GM18508 (cell line): ENCODE data around the gene TMA16.
"Not testable (repeated sequence)": the region's sequence is repeated elsewhere in the genome, so short reads cannot be mapped to it uniquely, and the experiment has no call there.

Experiments used
- ATAC-seq: cut with Tn5 transposase; IDR thresholded peaks from one replicate; pipeline ENCODE4 v1.9.1; 2021; ENCODE audit warnings: moderate number of reproducible peaks; ENCODE audit not compliant: insufficient read depth, unreplicated experiment

Gene TMA16

GRCh38 chr4:163494360-163495241 lies at the start of gene TMA16:
Gene TMA16 (plus strand): TSS chr4:163494690. CDS start chr4:163494802, 112 bp downstream.
- peak; percentile 70 for ATAC-seq

DNA sequence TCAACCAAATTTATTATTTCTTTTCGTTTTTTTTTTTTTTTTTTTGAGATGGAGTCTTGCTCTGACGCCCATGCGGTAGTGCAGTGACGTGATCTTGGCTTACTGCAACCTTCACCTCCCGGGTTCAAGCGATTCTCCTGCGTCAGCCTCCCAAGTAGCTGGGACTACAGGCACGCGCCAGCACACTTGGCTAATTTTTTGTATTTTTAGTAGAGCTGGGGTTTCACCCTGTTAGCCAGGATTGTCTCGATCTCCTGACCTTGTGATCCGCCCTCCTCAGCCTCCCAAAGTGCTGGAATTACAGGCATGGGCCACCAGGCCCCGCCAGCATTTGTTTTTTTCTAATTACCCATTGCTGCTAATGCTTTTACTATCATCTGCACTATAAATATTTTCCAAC lies 47.5 kb upstream of the TMA16 start:
- not testable (repeated sequence) for ATAC-seq

DNA sequence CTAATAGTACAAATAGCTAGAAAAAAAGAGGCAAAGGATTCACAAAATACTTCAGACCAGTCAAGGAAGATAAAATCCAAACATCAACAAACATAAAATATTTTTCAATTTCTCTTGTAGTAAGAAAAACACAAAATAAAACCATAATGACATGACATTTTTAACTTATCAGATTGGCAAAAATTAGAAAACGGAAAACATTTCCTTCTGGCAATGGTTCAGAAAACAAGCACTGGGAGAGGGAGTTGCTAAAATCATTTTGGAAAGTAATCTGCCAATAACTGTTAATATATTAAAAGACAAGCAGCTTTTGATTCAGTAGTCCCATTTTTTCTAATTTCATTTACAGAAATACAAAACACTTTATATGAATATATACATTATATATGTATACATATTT lies 47.0 kb upstream of the TMA16 start:
- no peak for ATAC-seq

- no peak for ATAC-seq
These were observed 45.8 kb upstream of the TMA16 start for GRCh38 chr4:163448540-163449203.

DNA sequence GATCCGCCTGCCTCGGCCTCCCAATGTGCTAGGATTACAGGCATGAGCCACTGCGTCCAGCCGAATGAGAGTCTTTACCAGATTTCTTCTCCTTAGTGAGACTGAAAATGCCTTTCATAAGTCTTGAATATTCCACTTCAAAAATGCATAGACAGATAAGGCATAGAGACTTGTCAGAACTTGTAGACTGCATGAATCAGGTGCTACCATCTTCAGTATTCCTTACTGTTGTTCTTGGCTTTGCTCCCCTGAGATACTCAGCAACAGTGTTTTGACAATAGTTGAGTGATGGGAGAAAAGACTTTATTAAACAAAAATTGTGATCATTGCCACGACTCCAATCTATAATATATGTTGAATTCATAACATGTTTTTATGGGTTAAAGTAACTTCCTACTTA lies 31.9 kb upstream of the TMA16 start:
- no peak for ATAC-seq

- no peak for ATAC-seq
These were observed 27.3 kb upstream of the TMA16 start for GRCh38 chr4:163467082-163467770.

DNA sequence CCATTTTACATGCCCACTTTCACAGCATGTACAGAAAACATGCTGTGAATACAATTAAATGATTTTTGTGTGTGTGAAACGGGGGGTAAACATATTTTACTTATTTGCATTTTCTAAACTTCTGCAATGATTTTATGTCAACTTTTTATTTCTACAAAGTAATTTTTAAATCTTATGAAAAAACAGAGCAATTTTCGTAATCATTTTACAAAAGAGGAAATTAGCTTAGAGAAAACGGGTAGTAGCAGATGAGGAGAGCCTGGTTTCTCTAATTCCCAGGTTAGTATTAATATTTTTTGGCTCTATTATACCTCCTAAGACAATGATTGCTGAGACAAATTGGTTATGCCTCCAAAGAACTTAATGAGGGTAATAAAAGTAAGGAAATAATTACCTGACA lies 24.1 kb upstream of the TMA16 start:
- ATAC-seq: no peak

GRCh38 chr4:163473130-163473529 lies 21.4 kb upstream of the TMA16 start:
- ATAC-seq: no peak

DNA sequence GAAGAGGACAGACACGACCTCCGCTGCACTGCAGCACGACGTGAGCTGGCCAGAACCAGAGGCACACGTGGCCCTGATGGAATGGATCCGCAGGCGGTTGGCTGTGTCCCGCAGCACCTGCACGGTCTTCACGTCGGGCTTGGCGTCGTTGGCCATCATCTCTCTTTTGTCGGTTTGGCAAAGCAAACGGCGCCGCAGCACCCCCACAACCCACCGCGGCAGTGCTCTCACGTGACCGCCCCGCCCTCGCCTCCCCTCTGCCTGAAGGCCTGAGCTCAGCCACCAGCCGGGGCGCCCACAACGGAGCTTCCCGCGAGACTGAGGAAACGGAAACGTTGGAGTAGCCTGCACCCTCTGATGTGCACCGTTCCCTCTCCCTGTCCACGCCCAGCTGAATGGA lies 20.9 kb upstream of the TMA16 start, which contains the start of gene TKTL2:
TSS of gene TKTL2 (minus strand) at position 179 of the 400 bp plus-strand sequence. CDS start at position 159, 20 bp downstream.
- no peak for ATAC-seq

- no peak for ATAC-seq
These were observed 20.5 kb upstream of the TMA16 start for GRCh38 chr4:163474027-163474426.

GRCh38 chr4:163476761-163477438 lies 17.6 kb upstream of the TMA16 start:
- ATAC-seq: no peak

DNA sequence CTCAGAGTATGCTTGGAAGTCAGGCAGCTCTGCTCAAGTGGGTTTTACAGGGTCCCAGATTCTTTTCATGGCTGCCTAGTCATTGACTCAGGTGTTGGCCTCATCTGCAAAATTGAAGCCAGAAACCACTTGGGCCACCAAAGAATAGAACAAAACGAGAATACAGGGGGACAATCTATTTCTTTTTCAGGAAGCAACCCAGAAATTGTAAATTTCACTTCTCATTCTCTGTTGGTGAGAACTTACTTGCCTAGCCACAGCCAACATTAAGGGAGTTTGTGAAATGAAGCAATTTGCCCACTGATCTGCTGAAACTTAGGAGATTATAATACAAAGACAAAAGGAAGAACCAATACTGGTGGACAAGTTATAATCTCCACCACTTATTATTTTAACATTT lies 12.3 kb upstream of the TMA16 start:
- ATAC-seq: no peak

DNA sequence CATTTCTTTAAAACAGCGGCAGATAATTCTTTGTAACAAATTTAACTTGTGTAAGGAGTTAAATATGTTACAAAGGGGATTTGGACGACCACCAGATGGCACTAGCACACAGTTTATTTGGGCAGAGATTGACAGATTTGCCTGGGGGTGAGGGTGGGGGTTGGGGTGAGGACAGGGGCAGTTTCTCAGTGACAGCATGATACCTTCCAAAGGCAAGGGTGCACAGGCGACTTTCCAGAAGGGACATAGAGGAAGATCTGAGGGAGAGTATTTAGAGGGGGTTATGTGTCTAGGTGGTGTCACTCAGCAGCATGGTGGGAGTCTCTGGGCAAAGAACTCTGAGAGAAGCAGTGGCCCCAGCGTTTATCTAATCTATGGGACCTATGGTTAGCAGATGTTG lies 9.6 kb upstream of the TMA16 start:
- no peak for ATAC-seq

DNA sequence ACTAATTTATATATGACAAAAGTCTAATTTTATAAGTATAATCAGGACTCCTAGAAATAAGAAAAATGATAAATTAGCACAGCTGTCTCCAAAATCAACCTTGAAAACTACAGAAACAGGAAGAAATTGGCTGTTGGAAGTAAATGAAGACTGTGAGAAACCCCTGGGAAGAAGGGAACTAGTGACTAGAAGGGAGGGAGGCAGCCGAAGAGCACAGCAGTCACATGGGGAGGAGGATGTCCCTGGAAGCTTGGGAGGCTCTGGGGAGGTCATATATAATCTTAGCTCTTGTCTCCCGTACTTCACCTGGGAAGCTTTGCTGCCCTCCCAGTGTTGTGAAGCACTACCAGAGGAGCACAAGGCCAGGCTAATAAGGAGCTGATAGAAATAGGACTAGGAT lies 8.9 kb upstream of the TMA16 start:
- no peak for ATAC-seq

GRCh38 chr4:163486321-163486720 lies 8.2 kb upstream of the TMA16 start:
- no peak for ATAC-seq

- no peak for ATAC-seq
These were observed 4.6 kb upstream of the TMA16 start for GRCh38 chr4:163489929-163490328.

- no peak for ATAC-seq
These were observed 1.5 kb upstream of the TMA16 start for GRCh38 chr4:163492951-163493504.

- ATAC-seq: no peak
These were observed 689 bp upstream of the TMA16 start for GRCh38 chr4:163493643-163494359.

DNA sequence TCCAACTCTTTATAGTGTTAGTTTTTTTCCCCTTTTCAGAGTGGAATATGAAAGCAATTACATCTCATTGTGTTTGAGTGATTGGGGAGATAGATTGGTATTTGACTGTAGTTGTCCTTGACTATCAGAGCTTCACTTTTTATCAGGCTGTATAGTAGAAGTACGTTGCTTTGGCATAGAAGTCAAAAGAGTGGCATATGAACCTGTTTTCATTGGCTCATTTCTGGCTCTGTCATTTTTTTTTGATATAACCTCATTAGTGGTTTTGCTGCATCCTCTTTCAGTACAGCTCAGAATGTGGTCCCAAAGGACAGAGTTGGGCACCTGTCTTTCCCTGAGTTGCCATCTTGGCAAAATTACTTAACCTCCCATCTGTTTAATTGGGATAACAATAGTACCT lies 1.4 kb downstream of the TMA16 start:
- peak; percentile 37 for ATAC-seq
